NCI-H1417 (cell line): ENCODE measurements around the gene BPNT1.
"Not testable (repeated sequence)": the region's sequence is repeated elsewhere in the genome, so short reads cannot be mapped to it uniquely, and the experiment has no call there.

Experiments used
- DNase-seq, 3 experiments: peaks; one replicate each; lab custom pipeline; 2025; lab: John Stamatoyannopoulos, UW

Gene BPNT1

GRCh38 chr1:220089650-220090556, at the start of gene BPNT1:
Gene BPNT1, minus strand, starts transcription at chr1:220089788. Its CDS starts 9,942 bp downstream, at chr1:220079846.
- DNase-seq = peak; percentile 95 to 99 (median 96)

- no peak for DNase-seq
These were observed 47.6 kb upstream of the BPNT1 start for GRCh38 chr1:220137019-220137786.

- no peak for DNase-seq
These were observed 46.2 kb upstream of the BPNT1 start for GRCh38 chr1:220135755-220136154.

GRCh38 chr1:220129479-220130210, 40.1 kb upstream of the BPNT1 start:
- DNase-seq = no peak

GRCh38 chr1:220127076-220127475, 37.5 kb upstream of the BPNT1 start:
- no peak for DNase-seq

GRCh38 chr1:220124542-220124941, 35.0 kb upstream of the BPNT1 start:
- DNase-seq = no peak

- DNase-seq = peak in 1 of 3 experiments; percentile 23
These were observed 34.3 kb upstream of the BPNT1 start for GRCh38 chr1:220123889-220124288.

- no peak for DNase-seq
These were observed 33.5 kb upstream of the BPNT1 start for GRCh38 chr1:220123066-220123465.

- DNase-seq = no peak
These were observed 32.4 kb upstream of the BPNT1 start for GRCh38 chr1:220121791-220122530.

- DNase-seq = no peak
These were observed 29.5 kb upstream of the BPNT1 start for GRCh38 chr1:220119043-220119512.

GRCh38 chr1:220113136-220113695, 23.6 kb upstream of the BPNT1 start:
- DNase-seq = peak in 1 of 3 experiments; percentile 48

GRCh38 chr1:220112600-220112999, 23.0 kb upstream of the BPNT1 start:
- not testable (repeated sequence) for DNase-seq

- not testable (repeated sequence) for DNase-seq
These were observed 20.9 kb upstream of the BPNT1 start for GRCh38 chr1:220110473-220110872.

- no peak for DNase-seq
These were observed 10.2 kb upstream of the BPNT1 start for GRCh38 chr1:220099826-220100225.

GRCh38 chr1:220094016-220094911, 4.7 kb upstream of the BPNT1 start, which contains the start of gene IARS2:
Gene IARS2, plus strand, starts transcription at chr1:220094132. Its CDS starts 85 bp downstream, at chr1:220094217.
- DNase-seq = peak; percentile 65 to 91 (median 91)

- no peak for DNase-seq
These were observed 3.9 kb upstream of the BPNT1 start for GRCh38 chr1:220093361-220094015.

GRCh38 chr1:220092694-220093093, 3.1 kb upstream of the BPNT1 start:
- DNase-seq = no peak

- DNase-seq = not testable (repeated sequence)
These were observed 3.3 kb downstream of the BPNT1 start for GRCh38 chr1:220086261-220086686.

- no peak for DNase-seq
These were observed 5.1 kb downstream of the BPNT1 start for GRCh38 chr1:220084460-220084859.
